ENCODE measurements around the gene MGLL.

Gene MGLL

GRCh38 chr3:127718245-127718915 lies 103.9 kb downstream of the MGLL start:
- no peak overlapping the region for H3K4me3 ChIP-seq (ENCODE audit: low read depth, low read length)
- no peak for DNase-seq (ENCODE audit: low read depth)
- TF ChIP-seq, protein P1, sequence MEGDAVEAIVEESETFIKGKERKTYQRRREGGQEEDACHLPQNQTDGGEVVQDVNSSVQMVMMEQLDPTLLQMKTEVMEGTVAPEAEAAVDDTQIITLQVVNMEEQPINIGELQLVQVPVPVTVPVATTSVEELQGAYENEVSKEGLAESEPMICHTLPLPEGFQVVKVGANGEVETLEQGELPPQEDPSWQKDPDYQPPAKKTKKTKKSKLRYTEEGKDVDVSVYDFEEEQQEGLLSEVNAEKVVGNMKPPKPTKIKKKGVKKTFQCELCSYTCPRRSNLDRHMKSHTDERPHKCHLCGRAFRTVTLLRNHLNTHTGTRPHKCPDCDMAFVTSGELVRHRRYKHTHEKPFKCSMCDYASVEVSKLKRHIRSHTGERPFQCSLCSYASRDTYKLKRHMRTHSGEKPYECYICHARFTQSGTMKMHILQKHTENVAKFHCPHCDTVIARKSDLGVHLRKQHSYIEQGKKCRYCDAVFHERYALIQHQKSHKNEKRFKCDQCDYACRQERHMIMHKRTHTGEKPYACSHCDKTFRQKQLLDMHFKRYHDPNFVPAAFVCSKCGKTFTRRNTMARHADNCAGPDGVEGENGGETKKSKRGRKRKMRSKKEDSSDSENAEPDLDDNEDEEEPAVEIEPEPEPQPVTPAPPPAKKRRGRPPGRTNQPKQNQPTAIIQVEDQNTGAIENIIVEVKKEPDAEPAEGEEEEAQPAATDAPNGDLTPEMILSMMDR (IDR thresholded peaks at IDR 0.05; ENCODE audit: control insufficient read depth, extremely low read depth, insufficient read depth) = no peak

- no peak for DNase-seq (ENCODE audit: low read depth)
- TF ChIP-seq, protein P1 (IDR thresholded peaks at IDR 0.05; ENCODE audit: control insufficient read depth, extremely low read depth, insufficient read depth) = no peak
- no peak overlapping the region for H3K4me3 ChIP-seq (ENCODE audit: low read depth, low read length)
These were observed 104.7 kb downstream of the MGLL start for GRCh38 chr3:127717357-127718244.

- no peak overlapping the region for H3K4me3 ChIP-seq (ENCODE audit: low read depth, low read length)
- TF ChIP-seq, protein P1 (IDR thresholded peaks at IDR 0.05; ENCODE audit: control insufficient read depth, extremely low read depth, insufficient read depth) = no peak
- DNase-seq (ENCODE audit: low read depth) = no peak
These were observed 105.9 kb downstream of the MGLL start for GRCh38 chr3:127716384-127716783.

GRCh38 chr3:127715532-127715931 lies 106.8 kb downstream of the MGLL start:
- no peak overlapping the region for H3K4me3 ChIP-seq (ENCODE audit: low read depth, low read length)
- TF ChIP-seq, protein P1 (IDR thresholded peaks at IDR 0.05; ENCODE audit: control insufficient read depth, extremely low read depth, insufficient read depth) = no peak
- no peak for DNase-seq (ENCODE audit: low read depth)

GRCh38 chr3:127714866-127715265 lies 107.4 kb downstream of the MGLL start:
- no peak overlapping the region for H3K4me3 ChIP-seq (ENCODE audit: low read depth, low read length)
- TF ChIP-seq, protein P1 (IDR thresholded peaks at IDR 0.05; ENCODE audit: control insufficient read depth, extremely low read depth, insufficient read depth) = no peak
- no peak for DNase-seq (ENCODE audit: low read depth)

DNA sequence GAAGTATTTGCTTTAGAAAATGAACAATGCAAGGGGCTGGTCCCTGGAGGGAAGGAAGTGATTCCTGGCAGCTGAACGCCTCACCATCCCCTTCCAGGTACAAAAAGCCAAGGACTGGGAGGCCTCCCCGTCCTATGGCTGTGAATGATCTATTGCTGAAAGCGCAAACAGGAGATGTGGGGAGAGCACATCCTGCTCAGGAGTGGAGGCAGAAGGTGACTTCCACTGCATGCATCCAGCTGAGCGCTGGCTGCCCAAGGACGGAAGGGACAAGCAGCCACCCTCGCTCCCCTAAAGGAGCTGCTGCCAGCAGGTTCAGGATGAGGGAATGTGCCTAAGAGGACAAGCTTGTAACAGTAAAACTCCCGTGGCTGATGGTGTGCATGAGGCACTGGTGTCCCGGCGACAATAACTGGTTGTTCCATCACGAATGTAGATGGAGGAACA lies 108.2 kb downstream of the MGLL start:
- TF ChIP-seq, protein P1 (IDR thresholded peaks at IDR 0.05; ENCODE audit: control insufficient read depth, extremely low read depth, insufficient read depth) = no peak
- H3K4me3 ChIP-seq (ENCODE audit: low read depth, low read length) = no peak overlapping the region
- DNase-seq (ENCODE audit: low read depth) = no peak

All from LNCaP clone FGC (cell line).